Activated CD4-positive, alpha-beta memory T cell treated with anti-CD3 and anti-CD28 coated beads for 36 hours (primary cell): ENCODE data around the gene ARNT2. TPM values are rescaled to one million over a fixed set of nuclear protein-coding genes. Genes with fewer than 3 reads are reported as not detected.

Experiments used
- CTCF ChIA-PET: fragments of 350-600 bp; sonication (Branson Sonifier 250); formaldehyde crosslinking; loops from one replicate; lab custom pipeline; 2021; ENCODE audit warnings: antibody characterized with exemption, inconsistent platforms; lab: Charles Lee
- POLR2A ChIA-PET: fragments of 350-600 bp; sonication (Branson Sonifier 250); formaldehyde crosslinking; loops from one replicate; lab custom pipeline; 2021; ENCODE audit warnings: antibody characterized with exemption; lab: Charles Lee
- DNase-seq: peaks from one replicate; pipeline ENCODE4 v3.0.0-alpha.2; 2020
- H3K27ac Mint-ChIP-seq: one replicate; pipeline ENCODE4 v1.8.0; 2021; ENCODE audit warnings: mixed read lengths
- H3K27me3 Mint-ChIP-seq: one replicate; pipeline ENCODE4 v1.8.0; 2021; ENCODE audit warnings: mixed read lengths
- H3K36me3 Mint-ChIP-seq: one replicate; pipeline ENCODE4 v1.8.0; 2021; ENCODE audit warnings: mixed read lengths
- H3K4me1 Mint-ChIP-seq: one replicate; pipeline ENCODE4 v1.8.0; 2021; ENCODE audit warnings: low read depth, mixed read lengths
- H3K4me3 Mint-ChIP-seq: one replicate; pipeline ENCODE4 v1.8.0; 2021; ENCODE audit warnings: mild to moderate bottlenecking, mixed read lengths
- H3K9me3 Mint-ChIP-seq: one replicate; pipeline ENCODE4 v1.8.0; 2021; ENCODE audit warnings: mixed read lengths
- intact Hi-C: fragments of 100-400 bp; cut with micrococcal nuclease; formaldehyde crosslinking; loops from one replicate; pipeline ENCODE4 v1.15.1; 2023
- total RNA-seq, 2 experiments: library from RNA; stranded (reverse); gene quantifications; one replicate each; pipeline ENCODE4 v1.2.3, GENCODE V29; 2021

ARNT2 gene
- total RNA-seq, 2 experiments from 2014 or later = 0.10 to 0.38 TPM

DNA sequence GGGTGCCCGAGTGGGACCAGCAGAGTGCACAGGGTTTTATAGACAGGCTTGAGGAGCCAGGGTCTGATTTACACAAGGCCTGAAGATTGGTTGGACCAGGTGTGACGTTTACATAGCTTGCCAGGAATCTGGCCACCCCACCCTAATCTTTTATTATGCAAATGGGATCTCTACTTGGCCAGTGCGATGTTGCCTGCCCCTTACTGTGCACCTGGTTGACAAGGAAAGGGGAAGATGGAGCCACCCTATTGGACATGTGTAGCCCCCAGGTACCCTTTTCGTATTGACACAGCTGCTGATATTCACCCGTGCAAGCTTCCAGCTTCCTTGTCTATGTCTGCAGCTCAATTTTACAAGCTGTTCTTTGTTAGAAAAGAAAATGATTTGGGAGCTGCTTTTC lies 132.0 kb downstream of the ARNT2 start:
- CTCF ChIA-PET = no interaction called here
- Mint-ChIP-seq H3K36me3 (no peaks in the 10 kb centered on the region), H3K27me3 (peaks cover 17% of the 10 kb centered on the region), H3K9me3 (peaks cover 4% of the 10 kb centered on the region), H3K4me1 (no peaks in the 10 kb centered on the region), H3K27ac (no peak overlapping the region), H3K4me3 (no peak overlapping the region)
- DNase-seq = no peak
- POLR2A ChIA-PET = no interaction called here
- intact Hi-C loops = no loop called here

DNA sequence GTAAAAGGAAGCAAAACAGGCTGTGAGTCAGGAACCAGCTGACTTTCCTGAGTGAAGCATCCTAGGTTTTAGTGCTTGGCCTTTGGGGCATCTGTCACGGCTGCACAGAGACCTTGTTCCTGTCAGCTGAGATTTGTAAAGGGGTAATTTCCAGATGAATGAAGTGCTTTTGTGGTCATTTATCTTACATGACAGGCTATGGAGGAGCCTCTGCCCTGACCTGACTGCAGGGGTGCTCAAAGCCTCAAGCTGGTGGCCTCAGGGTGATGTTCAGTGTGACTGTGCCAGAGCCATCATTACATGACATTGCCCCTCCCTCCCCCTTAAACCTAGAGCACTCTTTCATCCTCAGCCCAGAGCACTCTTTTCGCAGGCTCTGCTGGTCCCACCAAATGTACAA lies 132.5 kb downstream of the ARNT2 start:
- DNase-seq = no peak
- Mint-ChIP-seq H3K9me3 (peaks cover 4% of the 10 kb centered on the region), H3K4me1 (no peaks in the 10 kb centered on the region), H3K27me3 (peaks cover 13% of the 10 kb centered on the region), H3K36me3 (no peaks in the 10 kb centered on the region), H3K27ac (no peak overlapping the region), H3K4me3 (no peak overlapping the region)
- ChIA-PET CTCF (no interaction called here), POLR2A (no interaction called here)
- intact Hi-C loops = no loop called here

DNA sequence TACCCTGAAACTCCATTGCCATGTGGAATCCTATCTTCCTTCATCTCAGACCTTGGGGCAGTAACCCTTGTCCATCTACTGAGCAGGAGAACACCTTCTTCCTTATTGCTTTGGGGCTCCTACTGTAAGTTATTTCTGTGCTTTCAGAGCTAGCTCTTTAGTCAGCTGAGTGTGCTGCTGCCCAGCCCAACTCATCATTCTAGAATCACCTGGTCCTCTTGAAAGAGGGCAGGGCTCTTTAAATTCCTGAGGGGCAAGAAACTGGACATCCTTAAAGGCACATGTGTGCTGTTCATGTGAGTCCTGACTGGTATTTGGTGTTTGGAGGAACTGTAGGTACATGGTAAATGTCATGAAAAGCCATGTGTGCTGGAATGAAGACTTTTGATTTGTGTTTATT lies 140.9 kb downstream of the ARNT2 start:
- Mint-ChIP-seq H3K4me1 (no peaks in the 10 kb centered on the region), H3K9me3 (no peaks in the 10 kb centered on the region), H3K36me3 (no peaks in the 10 kb centered on the region), H3K27ac (no peak overlapping the region), H3K27me3 (peaks cover 7% of the 10 kb centered on the region), H3K4me3 (no peak overlapping the region)
- no peak for DNase-seq
- POLR2A ChIA-PET = no interaction called here
- intact Hi-C loops = no loop called here
- CTCF ChIA-PET = no interaction called here

DNA sequence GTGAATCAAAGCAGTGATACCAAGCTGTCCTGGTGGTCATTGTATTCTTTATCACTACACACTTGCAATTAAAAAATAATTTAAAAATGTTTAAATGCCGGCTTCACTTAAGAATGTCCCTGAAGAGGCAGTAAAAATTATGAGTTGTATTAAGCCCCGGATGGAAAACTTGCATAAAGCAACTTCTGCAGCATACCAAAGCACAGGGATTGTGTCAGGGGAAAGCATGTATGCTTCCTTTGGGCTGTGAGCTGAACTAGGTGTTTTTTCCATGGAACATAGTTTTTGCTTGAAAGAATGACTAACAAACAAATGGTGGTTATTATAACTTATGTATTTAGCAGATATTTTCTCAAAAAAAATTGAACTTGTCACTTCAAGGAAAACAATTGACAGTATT lies 143.1 kb downstream of the ARNT2 start:
- Mint-ChIP-seq H3K36me3 (no peaks in the 10 kb centered on the region), H3K4me1 (no peaks in the 10 kb centered on the region), H3K9me3 (no peaks in the 10 kb centered on the region), H3K27ac (no peak overlapping the region), H3K27me3 (peaks cover 9% of the 10 kb centered on the region), H3K4me3 (no peak overlapping the region)
- ChIA-PET CTCF (interaction anchor here (0.6 kb wide), 1 partner anchor 244 kb away, joined by 4 read pairs; no protein-coding TSS in a partner anchor), POLR2A (no interaction called here)
- intact Hi-C loops = no loop called here
- no peak for DNase-seq

DNA sequence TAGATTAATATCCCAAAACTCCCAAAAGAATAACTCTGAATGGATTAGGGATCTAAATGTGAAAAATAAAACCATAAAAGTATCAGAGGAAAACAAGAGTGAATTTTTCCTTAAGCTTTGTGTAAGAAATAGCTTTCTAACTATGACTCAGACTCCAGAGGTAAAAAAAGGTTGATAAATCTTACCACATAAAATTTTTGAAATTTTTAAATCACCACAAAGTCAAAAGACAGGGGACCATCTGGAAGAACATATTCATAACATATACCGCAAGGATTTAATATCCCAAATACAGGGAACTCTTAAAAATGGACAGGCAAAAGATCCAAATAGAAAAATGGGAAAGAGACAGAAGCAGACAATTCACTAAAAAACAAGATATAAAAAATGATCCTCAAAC lies 145.0 kb downstream of the ARNT2 start:
- Mint-ChIP-seq H3K27ac (no peak overlapping the region), H3K4me1 (no peaks in the 10 kb centered on the region), H3K9me3 (no peaks in the 10 kb centered on the region), H3K36me3 (no peaks in the 10 kb centered on the region), H3K27me3 (peaks cover 10% of the 10 kb centered on the region), H3K4me3 (no peak overlapping the region)
- intact Hi-C loops = no loop called here
- POLR2A ChIA-PET = no interaction called here
- no peak for DNase-seq
- CTCF ChIA-PET = no interaction called here

DNA sequence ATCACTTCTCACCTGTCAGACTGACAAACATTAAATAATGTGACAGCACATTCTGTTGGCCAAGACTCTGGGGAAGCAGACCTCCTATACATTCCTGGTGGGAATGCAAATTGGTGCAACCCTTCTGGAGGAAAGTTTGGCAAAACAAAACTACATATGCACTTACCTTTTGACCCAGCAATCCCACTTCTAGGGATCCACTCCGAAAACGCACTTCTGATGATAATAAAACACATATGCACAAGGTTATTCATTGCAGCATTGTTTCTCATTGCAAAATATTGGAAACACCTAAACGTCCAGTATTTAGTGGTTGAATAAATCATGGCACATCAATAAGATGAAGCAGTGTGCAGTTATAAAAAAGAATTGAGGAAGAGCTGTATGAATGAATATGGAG lies 145.5 kb downstream of the ARNT2 start:
- no peak for DNase-seq
- no peak overlapping the region for H3K27ac Mint-ChIP-seq
- peaks cover 8% of the 10 kb centered on the region for H3K27me3 Mint-ChIP-seq
- no peaks in the 10 kb centered on the region for H3K4me1 Mint-ChIP-seq
- H3K4me3 Mint-ChIP-seq = no peak overlapping the region
- intact Hi-C loops = no loop called here
- no peaks in the 10 kb centered on the region for H3K9me3 Mint-ChIP-seq
- H3K36me3 Mint-ChIP-seq = no peaks in the 10 kb centered on the region
- CTCF ChIA-PET = no interaction called here
- POLR2A ChIA-PET = no interaction called here

DNA sequence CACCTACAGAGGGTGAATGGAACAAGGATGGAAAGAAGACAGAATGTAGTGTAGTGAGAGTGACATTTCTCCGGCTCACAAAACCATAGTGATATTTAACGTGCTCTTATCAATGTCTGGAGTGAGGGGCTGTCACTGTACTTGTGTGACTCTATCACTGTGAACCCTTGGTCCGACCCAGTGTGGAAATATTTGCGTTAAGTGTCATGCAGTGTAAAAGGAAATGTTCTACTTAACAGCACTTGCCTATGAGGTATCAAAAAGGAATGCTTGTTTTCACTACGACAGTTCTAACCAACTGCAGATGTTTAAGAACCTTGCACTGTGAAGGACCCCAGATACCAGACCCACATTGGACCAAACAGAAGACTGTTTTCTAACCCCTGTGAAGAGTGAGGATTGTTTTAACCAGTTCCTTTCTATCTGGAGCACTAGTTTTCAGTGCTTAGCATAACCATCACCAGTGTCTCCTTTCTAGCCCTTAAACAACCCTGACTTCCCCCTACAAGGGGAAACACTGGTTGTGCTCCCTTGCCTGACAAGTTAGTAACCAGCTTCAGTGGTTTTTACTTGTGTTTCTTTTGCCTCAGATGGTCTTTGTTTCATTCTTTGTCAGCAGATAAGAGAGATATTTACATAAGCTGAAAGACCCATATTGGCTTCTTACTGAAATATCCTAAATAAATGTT lies 146.2 kb downstream of the ARNT2 start:
- POLR2A ChIA-PET = no interaction called here
- Mint-ChIP-seq H3K9me3 (no peaks in the 10 kb centered on the region), H3K27me3 (peaks cover 7% of the 10 kb centered on the region), H3K4me1 (no peaks in the 10 kb centered on the region), H3K4me3 (no peak overlapping the region), H3K36me3 (no peaks in the 10 kb centered on the region), H3K27ac (no peak overlapping the region)
- intact Hi-C loops = no loop called here
- DNase-seq = no peak
- CTCF ChIA-PET = no interaction called here

DNA sequence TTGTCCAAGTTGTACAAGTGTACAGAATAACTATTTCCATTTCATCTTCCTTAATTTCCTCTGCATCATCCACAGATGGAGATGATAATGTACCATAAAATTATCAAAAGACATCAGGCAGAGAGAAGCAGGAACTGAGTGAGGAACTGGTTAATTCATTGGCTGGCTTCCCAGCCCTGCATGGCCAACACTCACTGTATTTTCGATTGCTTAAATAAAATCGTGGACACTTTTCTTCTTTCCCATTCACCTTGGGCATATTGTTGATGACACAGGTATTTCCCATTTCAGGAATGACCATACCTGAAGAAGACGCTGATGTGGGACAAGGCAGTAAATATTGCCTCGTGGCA lies 146.7 kb downstream of the ARNT2 start:
- no peaks in the 10 kb centered on the region for H3K36me3 Mint-ChIP-seq
- ChIA-PET POLR2A (no interaction called here), CTCF (no interaction called here)
- H3K27me3 Mint-ChIP-seq = peaks cover 7% of the 10 kb centered on the region
- H3K9me3 Mint-ChIP-seq = no peaks in the 10 kb centered on the region
- H3K27ac Mint-ChIP-seq = no peak overlapping the region
- no peak overlapping the region for H3K4me3 Mint-ChIP-seq
- no peak for DNase-seq
- no peaks in the 10 kb centered on the region for H3K4me1 Mint-ChIP-seq
- intact Hi-C loops = no loop called here

DNA sequence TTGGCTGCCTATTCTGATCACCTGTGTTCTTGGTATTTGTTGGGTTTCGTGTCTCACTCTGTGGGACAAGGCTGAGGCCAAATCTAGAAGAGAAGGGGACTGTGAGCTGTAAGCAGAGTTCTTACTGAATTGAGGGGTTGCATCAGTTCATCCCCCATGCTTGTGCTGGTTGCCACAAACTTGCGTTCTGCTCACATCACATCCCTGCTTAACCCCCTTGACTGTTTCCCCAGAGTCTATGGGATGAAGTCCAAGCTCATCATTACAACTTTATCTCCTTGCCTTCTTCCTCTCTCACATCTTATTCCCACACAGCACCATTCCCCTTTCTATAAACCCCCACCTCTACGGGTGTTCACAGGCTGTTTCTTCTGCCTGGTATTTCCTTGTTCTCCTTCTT lies 147.2 kb downstream of the ARNT2 start:
- no peaks in the 10 kb centered on the region for H3K9me3 Mint-ChIP-seq
- H3K27ac Mint-ChIP-seq = no peak overlapping the region
- ChIA-PET POLR2A (no interaction called here), CTCF (no interaction called here)
- DNase-seq = no peak
- H3K4me3 Mint-ChIP-seq = no peak overlapping the region
- H3K36me3 Mint-ChIP-seq = no peaks in the 10 kb centered on the region
- intact Hi-C loops = no loop called here
- H3K27me3 Mint-ChIP-seq = peaks cover 5% of the 10 kb centered on the region
- H3K4me1 Mint-ChIP-seq = no peaks in the 10 kb centered on the region

DNA sequence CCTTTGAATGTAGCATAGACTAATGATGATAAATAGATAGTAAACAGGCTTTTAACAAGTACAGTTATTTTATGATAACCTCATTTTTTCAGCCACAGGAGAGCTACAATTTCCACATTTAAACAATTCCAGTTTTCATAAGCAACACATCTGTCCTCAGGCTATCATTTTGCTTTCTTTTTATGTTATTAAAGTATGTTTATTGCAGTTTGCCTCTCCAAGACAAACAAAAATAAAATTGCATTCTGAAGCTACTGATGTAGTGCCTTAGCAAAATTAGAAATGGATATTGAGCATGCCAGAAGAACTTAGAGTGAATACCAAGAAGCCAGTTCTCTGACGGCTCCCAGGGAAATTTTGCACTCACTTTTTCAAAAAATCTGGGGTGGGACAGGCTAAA lies 150.4 kb downstream of the ARNT2 start:
- Mint-ChIP-seq H3K4me1 (no peaks in the 10 kb centered on the region), H3K36me3 (no peaks in the 10 kb centered on the region), H3K9me3 (no peaks in the 10 kb centered on the region), H3K27me3 (peaks cover 4% of the 10 kb centered on the region), H3K27ac (no peak overlapping the region), H3K4me3 (no peak overlapping the region)
- DNase-seq = no peak
- intact Hi-C loops = no loop called here
- CTCF ChIA-PET = no interaction called here
- POLR2A ChIA-PET = no interaction called here

DNA sequence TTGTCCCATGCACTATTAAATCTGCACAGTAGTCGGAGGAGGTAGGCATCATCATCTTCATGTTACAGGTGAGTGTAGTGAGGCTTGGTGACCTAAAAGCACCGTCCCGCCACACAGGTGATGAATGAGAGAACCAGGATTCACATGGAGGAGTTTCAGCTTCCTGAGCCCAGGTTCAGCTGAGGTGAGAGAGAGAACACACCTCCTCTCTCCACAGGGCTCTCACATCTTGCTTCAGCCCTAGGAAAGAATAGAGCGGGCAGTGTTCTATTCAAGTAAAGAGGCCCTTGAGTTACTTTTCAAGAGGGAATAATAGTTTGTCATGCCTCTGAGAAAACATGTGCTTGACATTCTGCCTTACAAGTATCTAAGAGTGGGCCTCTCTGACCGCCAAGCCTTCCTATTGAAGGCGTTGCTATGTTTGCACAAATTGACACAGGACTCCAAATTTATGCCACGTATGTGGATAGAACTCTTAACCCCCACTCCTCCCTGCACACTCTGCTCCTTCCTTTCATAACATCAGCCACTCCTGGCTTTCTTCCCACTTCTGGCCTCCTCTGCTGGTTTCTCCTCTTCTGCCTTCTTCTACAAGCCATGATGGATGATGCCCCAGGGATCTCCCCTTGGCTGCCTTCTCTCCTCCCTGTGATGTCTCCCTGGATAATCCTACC lies 152.6 kb downstream of the ARNT2 start:
- H3K27ac Mint-ChIP-seq = no peak overlapping the region
- no peaks in the 10 kb centered on the region for H3K4me1 Mint-ChIP-seq
- no peaks in the 10 kb centered on the region for H3K9me3 Mint-ChIP-seq
- no peak for DNase-seq
- intact Hi-C loops = no loop called here
- H3K36me3 Mint-ChIP-seq = no peaks in the 10 kb centered on the region
- no peak overlapping the region for H3K4me3 Mint-ChIP-seq
- CTCF ChIA-PET = no interaction called here
- POLR2A ChIA-PET = no interaction called here
- peaks cover 6% of the 10 kb centered on the region for H3K27me3 Mint-ChIP-seq

DNA sequence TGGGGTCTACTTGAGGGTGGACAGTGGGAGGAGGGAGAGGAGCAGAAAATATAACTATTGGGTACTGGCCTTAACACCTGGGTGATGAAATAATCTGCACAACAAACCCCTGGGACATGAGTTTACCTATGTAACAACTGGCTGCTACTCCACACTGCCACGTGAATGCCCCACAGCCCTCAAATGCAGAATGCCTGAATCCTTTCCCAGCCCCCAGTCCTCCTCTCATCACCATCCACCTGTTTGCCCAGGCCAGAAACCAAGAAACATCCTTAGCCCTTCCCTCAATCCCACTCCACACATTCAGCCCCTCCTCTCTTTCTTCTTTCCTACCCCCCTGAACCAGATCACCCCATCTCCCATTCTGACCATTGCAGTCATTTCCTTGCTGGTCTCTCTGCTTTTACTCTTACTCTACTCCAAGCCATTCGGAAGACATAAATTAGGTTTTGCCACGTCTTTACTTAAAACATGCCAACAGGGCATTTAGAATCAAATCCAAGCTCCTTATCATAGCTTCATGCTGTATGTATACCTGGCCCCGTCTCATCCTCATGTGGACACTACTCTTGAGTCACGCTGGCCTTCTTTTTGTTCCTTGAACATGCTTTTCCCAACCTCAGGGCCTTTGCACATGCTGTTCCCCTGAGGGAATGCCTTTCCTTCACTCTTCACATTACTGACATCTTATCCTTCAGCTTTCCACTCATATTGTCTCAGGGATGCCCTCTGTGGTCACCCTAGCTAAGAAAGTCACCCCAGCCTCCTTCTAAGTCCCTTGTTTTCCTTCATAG lies 153.5 kb downstream of the ARNT2 start:
- ChIA-PET POLR2A (no interaction called here), CTCF (interaction anchor here (0.8 kb wide), 1 partner anchor 219 kb away, joined by 3 read pairs; no protein-coding TSS in a partner anchor)
- intact Hi-C loops = no loop called here
- Mint-ChIP-seq H3K4me3 (no peak overlapping the region), H3K27ac (no peak overlapping the region), H3K36me3 (no peaks in the 10 kb centered on the region), H3K27me3 (peaks cover 4% of the 10 kb centered on the region), H3K9me3 (no peaks in the 10 kb centered on the region), H3K4me1 (no peaks in the 10 kb centered on the region)
- no peak for DNase-seq
